ENCODE results near the gene GEN1. TPM values are rescaled to one million over a fixed set of nuclear protein-coding genes. Genes with fewer than 3 reads are reported as not detected.
A peak's percentile ranks its signal among the peaks of the same experiment; 100 is the strongest.

Gene GEN1
- total RNA-seq, 6 experiments from 2014 or later, result 6.0 to 15.6 (median 6.5) TPM

- intact Hi-C loops (cut with DNase I), result no loop called here
- no peaks in the 10 kb centered on the region for H3K4me1 ChIP-seq
- DNase-seq (no peak), ATAC-seq (peak in 1 of 4 donors; percentile 37)
- TF ChIP-seq CTCF (IDR thresholded peaks at IDR 0.05) (no peak), POLR2A (IDR thresholded peaks at IDR 0.05) (no peak)
- 58% methylated on average over 5 of the region's 5 CpGs for WGBS (ENCODE audit: insufficient coverage, low coverage, low lambda C conversion rate, missing lambda C conversion rate)
- H3K4me3 ChIP-seq, result no peak overlapping the region
- no peaks in the 10 kb centered on the region for H3K27me3 ChIP-seq
- no peaks in the 10 kb centered on the region for H3K36me3 ChIP-seq
- no peak overlapping the region for H3K27ac ChIP-seq
- no peaks in the 10 kb centered on the region for H3K9me3 ChIP-seq
Observed at GRCh38 chr2:17813742-17814473, 60.0 kb downstream of the GEN1 start.

GRCh38 chr2:17814601-17815000 is 60.7 kb downstream of the GEN1 start:
- H3K4me1 ChIP-seq, result no peaks in the 10 kb centered on the region
- TF ChIP-seq CTCF (IDR thresholded peaks at IDR 0.05) (no peak), POLR2A (IDR thresholded peaks at IDR 0.05) (no peak)
- no peaks in the 10 kb centered on the region for H3K27me3 ChIP-seq
- WGBS (ENCODE audit: insufficient coverage, low coverage, low lambda C conversion rate, missing lambda C conversion rate), result 50% methylated on average over 1 of the region's 1 CpG
- no peak overlapping the region for H3K4me3 ChIP-seq
- intact Hi-C loops (cut with DNase I), result no loop called here
- H3K9me3 ChIP-seq, result no peaks in the 10 kb centered on the region
- ATAC-seq (no peak), DNase-seq (no peak)
- no peak overlapping the region for H3K27ac ChIP-seq
- no peaks in the 10 kb centered on the region for H3K36me3 ChIP-seq

GRCh38 chr2:17815468-17816184 is 61.7 kb downstream of the GEN1 start:
- Histone ChIP-seq H3K27me3 (no peaks in the 10 kb centered on the region), H3K4me3 (no peak overlapping the region), H3K4me1 (no peaks in the 10 kb centered on the region), H3K36me3 (no peaks in the 10 kb centered on the region), H3K27ac (no peak overlapping the region), H3K9me3 (no peaks in the 10 kb centered on the region)
- WGBS (ENCODE audit: insufficient coverage, low coverage, low lambda C conversion rate, missing lambda C conversion rate), result no CpG with 5 or more reads among the region's 8 CpGs
- TF ChIP-seq POLR2A (IDR thresholded peaks at IDR 0.05) (no peak), CTCF (IDR thresholded peaks at IDR 0.05) (no peak)
- ATAC-seq (no peak), DNase-seq (no peak)
- intact Hi-C loops (cut with DNase I), result no loop called here

- Histone ChIP-seq H3K27ac (no peak within 1 kb of the TSS), H3K36me3 (no peaks in the 10 kb centered on the region), H3K4me1 (no peaks in the 10 kb centered on the region), H3K27me3 (no peaks in the 10 kb centered on the region), H3K9me3 (no peaks in the 10 kb centered on the region), H3K4me3 (no peak within 1 kb of the TSS)
- ATAC-seq (no peak), DNase-seq (no peak)
- 85% methylated on average over 11 of the region's 26 CpGs for WGBS (ENCODE audit: insufficient coverage, low coverage, low lambda C conversion rate, missing lambda C conversion rate)
- intact Hi-C loops (cut with DNase I), result no loop called here
- no peak for TF ChIP-seq CTCF (IDR thresholded peaks at IDR 0.05)
- no peak for TF ChIP-seq POLR2A (IDR thresholded peaks at IDR 0.05)
Observed at GRCh38 chr2:17816396-17817245, 62.7 kb downstream of the GEN1 start, which contains the start of gene MSGN1. Gene MSGN1, plus strand, starts transcription at chr2:17816460. Its CDS starts 59 bp downstream, at chr2:17816519.
